ENCODE data around the gene LSM4.
"Not testable (repeated sequence)": the region's sequence is repeated elsewhere in the genome, so short reads cannot be mapped to it uniquely, and the experiment has no call there.

The LSM4 gene

GRCh38 chr19:18362934-18363542, 40.2 kb upstream of the LSM4 start:
- DNase-seq (ENCODE audit: low read depth), result no peak
- no peak overlapping the region for H3K4me3 ChIP-seq (ENCODE audit: low read depth, low read length)
- no peak for TF ChIP-seq CTCF (conservative IDR thresholded peaks at IDR 0.05; ENCODE audit: low read depth, low read length)

GRCh38 chr19:18361646-18362045, 38.8 kb upstream of the LSM4 start:
- no peak for TF ChIP-seq CTCF (conservative IDR thresholded peaks at IDR 0.05; ENCODE audit: low read depth, low read length)
- DNase-seq (ENCODE audit: low read depth), result no peak
- no peak overlapping the region for H3K4me3 ChIP-seq (ENCODE audit: low read depth, low read length)

- TF ChIP-seq CTCF (conservative IDR thresholded peaks at IDR 0.05; ENCODE audit: low read depth, low read length), result no peak
- no peak for DNase-seq (ENCODE audit: low read depth)
- no peak overlapping the region for H3K4me3 ChIP-seq (ENCODE audit: low read depth, low read length)
Measured at GRCh38 chr19:18357041-18357440, 34.2 kb upstream of the LSM4 start.

GRCh38 chr19:18354743-18355142, 31.9 kb upstream of the LSM4 start:
- H3K4me3 ChIP-seq (ENCODE audit: low read depth, low read length); DNase-seq (ENCODE audit: low read depth): not testable (repeated sequence)

GRCh38 chr19:18353378-18354005, 30.6 kb upstream of the LSM4 start:
- no peak for TF ChIP-seq CTCF (conservative IDR thresholded peaks at IDR 0.05; ENCODE audit: low read depth, low read length)
- no peak for DNase-seq (ENCODE audit: low read depth)
- H3K4me3 ChIP-seq (ENCODE audit: low read depth, low read length), result no peak overlapping the region

- no peak for DNase-seq (ENCODE audit: low read depth)
- H3K4me3 ChIP-seq (ENCODE audit: low read depth, low read length), result no peak overlapping the region
- no peak for TF ChIP-seq CTCF (conservative IDR thresholded peaks at IDR 0.05; ENCODE audit: low read depth, low read length)
Measured at GRCh38 chr19:18351544-18351943, 28.7 kb upstream of the LSM4 start.

- H3K4me3 ChIP-seq (ENCODE audit: low read depth, low read length), result no peak overlapping the region
- no peak for TF ChIP-seq CTCF (conservative IDR thresholded peaks at IDR 0.05; ENCODE audit: low read depth, low read length)
- DNase-seq (ENCODE audit: low read depth), result no peak
Measured at GRCh38 chr19:18350490-18350889, 27.6 kb upstream of the LSM4 start.
